ENCODE measurements around the gene RIPOR3.

RIPOR3 gene

DNA sequence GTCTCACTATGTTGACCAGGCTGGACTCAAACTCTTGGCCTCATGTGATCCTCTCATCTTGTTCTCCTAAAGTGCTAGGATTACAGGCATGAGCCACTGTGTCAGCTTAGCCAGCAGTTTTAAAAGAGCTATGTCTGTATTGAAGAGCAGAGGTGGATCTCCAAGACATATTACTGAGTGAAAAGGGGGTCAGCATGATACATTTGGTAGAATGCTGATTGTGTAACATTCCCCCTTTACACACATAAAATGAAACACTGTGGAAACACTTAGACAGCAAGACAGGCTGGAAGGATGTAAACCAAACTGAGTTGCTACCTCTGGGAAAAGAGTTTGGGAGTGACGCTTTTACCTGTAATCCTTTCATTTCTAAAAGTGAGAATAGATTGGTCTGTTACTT lies 1.7 kb upstream of the RIPOR3 start:
- TF ChIP-seq, protein P1, sequence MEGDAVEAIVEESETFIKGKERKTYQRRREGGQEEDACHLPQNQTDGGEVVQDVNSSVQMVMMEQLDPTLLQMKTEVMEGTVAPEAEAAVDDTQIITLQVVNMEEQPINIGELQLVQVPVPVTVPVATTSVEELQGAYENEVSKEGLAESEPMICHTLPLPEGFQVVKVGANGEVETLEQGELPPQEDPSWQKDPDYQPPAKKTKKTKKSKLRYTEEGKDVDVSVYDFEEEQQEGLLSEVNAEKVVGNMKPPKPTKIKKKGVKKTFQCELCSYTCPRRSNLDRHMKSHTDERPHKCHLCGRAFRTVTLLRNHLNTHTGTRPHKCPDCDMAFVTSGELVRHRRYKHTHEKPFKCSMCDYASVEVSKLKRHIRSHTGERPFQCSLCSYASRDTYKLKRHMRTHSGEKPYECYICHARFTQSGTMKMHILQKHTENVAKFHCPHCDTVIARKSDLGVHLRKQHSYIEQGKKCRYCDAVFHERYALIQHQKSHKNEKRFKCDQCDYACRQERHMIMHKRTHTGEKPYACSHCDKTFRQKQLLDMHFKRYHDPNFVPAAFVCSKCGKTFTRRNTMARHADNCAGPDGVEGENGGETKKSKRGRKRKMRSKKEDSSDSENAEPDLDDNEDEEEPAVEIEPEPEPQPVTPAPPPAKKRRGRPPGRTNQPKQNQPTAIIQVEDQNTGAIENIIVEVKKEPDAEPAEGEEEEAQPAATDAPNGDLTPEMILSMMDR (IDR thresholded peaks at IDR 0.05; ENCODE audit: low read depth, low read length, missing control alignments): no peak
- DNase-seq (ENCODE audit: extremely low read depth, low read depth): no peak
- no peak overlapping the region for H3K4me3 ChIP-seq (replicated peaks; ENCODE audit: low read depth, low read length)

- no peak for DNase-seq (ENCODE audit: extremely low read depth, low read depth)
- H3K4me3 ChIP-seq (replicated peaks; ENCODE audit: low read depth, low read length): no peak overlapping the region
- TF ChIP-seq, protein P1 (IDR thresholded peaks at IDR 0.05; ENCODE audit: low read depth, low read length, missing control alignments): no peak
Measured at GRCh38 chr20:50692552-50692933, 1.2 kb upstream of the RIPOR3 start.

DNA sequence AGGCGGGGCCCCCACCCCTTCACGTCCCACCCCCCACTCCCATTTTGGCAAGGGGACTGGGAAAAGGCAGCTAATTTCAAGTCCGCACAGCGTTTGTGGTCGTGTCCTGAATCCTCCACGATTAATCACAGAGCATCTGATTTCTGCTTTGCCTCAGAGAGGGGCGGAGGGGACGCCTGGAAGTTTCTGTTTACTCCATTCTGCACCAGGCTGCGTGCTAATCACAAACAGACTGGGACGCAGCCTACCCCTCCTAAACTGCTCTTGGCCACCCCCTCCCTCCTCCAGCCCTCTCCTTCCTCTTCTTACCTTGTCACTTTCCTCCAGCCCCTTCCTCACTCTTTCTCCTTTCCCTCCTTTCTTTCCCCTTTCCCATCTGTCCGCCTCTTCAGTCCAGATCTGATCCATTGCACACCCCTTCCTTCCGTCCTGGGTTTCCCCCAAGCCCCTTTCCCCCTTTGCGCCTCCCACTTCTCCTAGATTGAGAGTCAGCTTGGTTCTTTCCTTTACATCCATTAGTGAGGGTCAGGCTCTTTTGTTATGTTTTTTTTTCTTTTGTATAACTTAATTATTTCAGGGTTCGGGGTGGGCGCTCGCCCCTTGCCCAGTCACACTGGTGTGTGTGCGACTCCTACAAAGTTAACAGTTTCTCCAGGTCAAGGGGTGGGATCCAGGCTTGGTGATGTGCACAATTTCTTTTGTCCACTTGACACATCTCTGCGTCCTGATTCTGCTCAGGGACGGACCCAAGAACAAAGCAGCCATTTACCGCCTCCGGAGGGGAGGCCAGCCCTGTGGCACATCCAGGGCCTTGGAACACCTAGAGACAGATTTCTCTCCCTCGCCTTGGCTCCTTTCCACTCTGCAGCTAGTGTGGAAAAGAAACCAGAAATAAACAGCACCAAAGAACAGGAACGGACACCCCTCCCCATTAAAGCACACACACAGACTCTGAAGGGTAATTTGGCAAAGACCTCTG lies 520 bp upstream of the RIPOR3 start:
- peak overlapping the region; percentile 46 for H3K4me3 ChIP-seq (replicated peaks; ENCODE audit: low read depth, low read length)
- no peak for DNase-seq (ENCODE audit: extremely low read depth, low read depth)
- TF ChIP-seq, protein P1 (IDR thresholded peaks at IDR 0.05; ENCODE audit: low read depth, low read length, missing control alignments): no peak

DNA sequence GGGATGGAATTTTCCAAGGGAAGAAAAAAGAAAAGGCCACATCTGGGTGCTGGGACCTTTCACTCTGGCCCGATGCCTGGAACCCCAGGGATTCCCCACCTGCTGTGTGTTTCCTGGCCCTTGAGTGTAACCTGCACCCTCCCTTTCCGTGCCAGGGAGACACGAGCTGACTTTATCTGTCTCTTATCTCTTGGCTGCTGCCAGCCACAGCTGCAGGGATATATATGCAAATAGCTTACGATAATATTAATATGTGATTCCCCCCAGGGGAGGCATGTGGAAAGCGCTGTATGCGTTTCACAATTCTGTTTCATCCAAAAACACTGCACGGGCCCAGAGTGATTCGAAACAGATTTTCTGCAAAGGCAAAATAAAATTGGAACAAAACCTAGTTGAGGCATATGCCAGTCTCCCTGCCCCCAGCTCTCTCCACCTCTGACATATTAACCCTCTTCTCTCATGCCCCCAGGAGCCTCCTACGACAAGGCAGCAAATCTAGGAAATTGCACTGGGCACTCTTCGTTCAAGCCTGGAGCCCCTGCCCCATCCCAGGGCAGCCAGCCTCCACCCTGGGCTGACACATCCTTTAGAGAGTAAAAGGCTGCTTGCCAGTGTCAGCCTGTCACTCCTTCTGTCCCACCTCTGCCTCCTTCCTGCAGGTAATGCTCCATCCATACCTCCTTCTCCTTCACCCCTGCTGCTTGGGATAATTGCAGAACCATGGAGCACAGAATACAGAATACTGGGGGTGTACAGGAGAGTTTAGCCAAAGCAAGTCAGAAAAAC lies 1.3 kb downstream of the RIPOR3 start:
- H3K4me3 ChIP-seq (replicated peaks; ENCODE audit: low read depth, low read length): peak overlapping the region; percentile 46
- no peak for DNase-seq (ENCODE audit: extremely low read depth, low read depth)
- TF ChIP-seq, protein P1 (IDR thresholded peaks at IDR 0.05; ENCODE audit: low read depth, low read length, missing control alignments): no peak

DNA sequence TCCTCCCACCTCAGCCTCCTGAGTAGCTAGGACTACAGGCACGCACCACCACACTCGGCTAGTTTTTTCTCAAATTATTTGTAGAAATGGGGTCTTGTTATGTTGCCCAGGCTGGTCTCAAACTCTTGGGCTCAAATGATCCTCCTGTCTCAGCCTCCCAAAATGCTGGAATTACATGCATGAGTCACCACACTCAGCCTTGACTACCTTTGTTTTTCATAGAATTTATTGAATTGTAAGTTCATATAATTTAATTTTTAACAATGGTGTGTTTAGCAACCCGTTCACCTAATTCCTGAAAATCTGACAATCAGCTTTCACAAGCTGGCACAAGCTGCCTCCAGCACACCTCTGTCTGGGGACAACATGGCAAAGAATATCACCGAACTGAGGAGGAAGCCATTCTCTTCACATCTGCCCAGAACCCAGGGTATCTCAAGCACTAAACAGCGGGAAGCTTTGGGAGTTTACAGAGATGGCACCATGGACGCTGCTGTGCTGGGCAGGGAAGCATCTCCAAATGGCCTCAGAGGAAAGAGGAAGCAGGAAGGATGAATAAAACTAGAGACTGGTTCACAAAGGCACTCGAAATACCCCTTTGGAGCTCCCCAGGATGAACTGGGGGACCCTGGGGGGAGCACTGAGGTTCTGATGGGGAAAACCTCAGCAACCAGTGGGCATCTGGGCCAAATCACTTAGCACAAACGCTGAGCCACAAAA lies 2.9 kb downstream of the RIPOR3 start:
- no peak overlapping the region for H3K4me3 ChIP-seq (replicated peaks; ENCODE audit: low read depth, low read length)
- TF ChIP-seq, protein P1 (IDR thresholded peaks at IDR 0.05; ENCODE audit: low read depth, low read length, missing control alignments): no peak
- no peak for DNase-seq (ENCODE audit: extremely low read depth, low read depth)

DNA sequence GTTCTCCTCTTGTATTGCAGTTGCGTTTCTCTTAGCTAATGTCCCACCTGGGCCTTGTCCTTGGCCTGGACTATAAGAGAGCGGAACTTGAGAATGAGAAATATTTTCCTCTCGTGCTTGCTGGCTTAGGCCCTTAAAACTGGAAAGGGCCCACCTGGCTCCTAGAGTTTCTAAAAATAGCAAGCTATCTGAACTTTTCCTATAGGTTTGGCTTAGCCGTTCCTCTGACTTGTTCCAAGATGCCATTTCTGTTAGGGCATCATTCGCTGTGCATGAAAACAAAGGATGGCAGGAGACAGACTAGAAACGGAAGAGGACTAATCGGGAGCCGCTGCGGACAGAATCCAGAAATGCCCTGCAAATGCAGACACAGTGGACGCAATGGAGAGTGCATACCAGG lies 4.5 kb downstream of the RIPOR3 start:
- TF ChIP-seq, protein P1 (IDR thresholded peaks at IDR 0.05; ENCODE audit: low read depth, low read length, missing control alignments): no peak
- no peak overlapping the region for H3K4me3 ChIP-seq (replicated peaks; ENCODE audit: low read depth, low read length)
- DNase-seq (ENCODE audit: extremely low read depth, low read depth): no peak

All from HFF-Myc (cell line).